ENCODE results near the gene PLA2G10. TPM values are rescaled to one million over a fixed set of nuclear protein-coding genes. Genes with fewer than 3 reads are reported as not detected.
A peak's percentile ranks its signal among the peaks of the same experiment; 100 is the strongest.

Gene PLA2G10
- total and polyA plus RNA-seq, 2 of the 13 experiments (the other 11 are each of a cell fraction or from before 2014, with no cell fraction given), result not detected

- TF ChIP-seq ZNF18 (CRISPR knock-in tag; IDR thresholded peaks at IDR 0.05; ENCODE audit: insufficient replicate concordance) (peak; percentile 88), HDAC6 (IDR thresholded peaks at IDR 0.05; ENCODE audit: low read depth, low read length) (no peak; the same call in 1 of the 2 replicates), CENPX (CRISPR knock-in tag; IDR thresholded peaks at IDR 0.05) (no peak), KMT2A (CRISPR knock-in tag; IDR thresholded peaks at IDR 0.05) (peak; percentile 88), KDM5B (CRISPR knock-in tag; IDR thresholded peaks at IDR 0.05; ENCODE audit: borderline replicate concordance) (peak; percentile 89), FOSL1 (CRISPR knock-in tag; IDR thresholded peaks at IDR 0.05; ENCODE audit: borderline replicate concordance) (peak; percentile 8; the same call in 1 of the 2 replicates), FOXK1 (CRISPR knock-in tag; IDR thresholded peaks at IDR 0.05; ENCODE audit: borderline replicate concordance, low read depth) (peak; percentile 95), ZNF547 (CRISPR knock-in tag; IDR thresholded peaks at IDR 0.05) (no peak; the same call in 1 of the 2 replicates), ZFP36L1 (CRISPR knock-in tag; IDR thresholded peaks at IDR 0.05) (peak; percentile 86; the same call in 1 of the 2 replicates), ZBTB49 (CRISPR knock-in tag; IDR thresholded peaks at IDR 0.05; ENCODE audit: borderline replicate concordance) (0 out of 2 replicates have a peak, but pooled peaks have one; percentile 9), ZNF577 (CRISPR knock-in tag; IDR thresholded peaks at IDR 0.05; ENCODE audit: borderline replicate concordance, low read depth) (no peak), HMG20B (CRISPR knock-in tag; conservative IDR thresholded peaks at IDR 0.05) (peak; percentile 74), ZNF570 (CRISPR knock-in tag; IDR thresholded peaks at IDR 0.05; ENCODE audit: borderline replicate concordance) (no peak), NFRKB (IDR thresholded peaks at IDR 0.05) (no peak), SRF (IDR thresholded peaks at IDR 0.05; ENCODE audit: low read depth, low read length) (no peak), ZNF784 (CRISPR knock-in tag; IDR thresholded peaks at IDR 0.05; ENCODE audit: borderline replicate concordance) (peak; percentile 67; the same call in 1 of the 2 replicates), ZNF235 (CRISPR knock-in tag; IDR thresholded peaks at IDR 0.05; ENCODE audit: borderline replicate concordance) (no peak), HOXD1 (CRISPR knock-in tag; IDR thresholded peaks at IDR 0.05) (peak; percentile 66), NR2F1 (CRISPR knock-in tag; IDR thresholded peaks at IDR 0.05) (peak in 1 of 2 experiments; percentile 76), SIX1 (CRISPR knock-in tag; IDR thresholded peaks at IDR 0.05; ENCODE audit: borderline replicate concordance) (peak; percentile 52; the same call in 1 of the 2 replicates)
- TF ChIP-seq, protein P1, sequence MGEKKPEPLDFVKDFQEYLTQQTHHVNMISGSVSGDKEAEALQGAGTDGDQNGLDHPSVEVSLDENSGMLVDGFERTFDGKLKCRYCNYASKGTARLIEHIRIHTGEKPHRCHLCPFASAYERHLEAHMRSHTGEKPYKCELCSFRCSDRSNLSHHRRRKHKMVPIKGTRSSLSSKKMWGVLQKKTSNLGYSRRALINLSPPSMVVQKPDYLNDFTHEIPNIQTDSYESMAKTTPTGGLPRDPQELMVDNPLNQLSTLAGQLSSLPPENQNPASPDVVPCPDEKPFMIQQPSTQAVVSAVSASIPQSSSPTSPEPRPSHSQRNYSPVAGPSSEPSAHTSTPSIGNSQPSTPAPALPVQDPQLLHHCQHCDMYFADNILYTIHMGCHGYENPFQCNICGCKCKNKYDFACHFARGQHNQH (CRISPR knock-in tag; IDR thresholded peaks at IDR 0.05), result peak; percentile 97
- TF ChIP-seq, protein P2, sequence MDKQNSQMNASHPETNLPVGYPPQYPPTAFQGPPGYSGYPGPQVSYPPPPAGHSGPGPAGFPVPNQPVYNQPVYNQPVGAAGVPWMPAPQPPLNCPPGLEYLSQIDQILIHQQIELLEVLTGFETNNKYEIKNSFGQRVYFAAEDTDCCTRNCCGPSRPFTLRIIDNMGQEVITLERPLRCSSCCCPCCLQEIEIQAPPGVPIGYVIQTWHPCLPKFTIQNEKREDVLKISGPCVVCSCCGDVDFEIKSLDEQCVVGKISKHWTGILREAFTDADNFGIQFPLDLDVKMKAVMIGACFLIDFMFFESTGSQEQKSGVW (CRISPR knock-in tag; IDR thresholded peaks at IDR 0.05; ENCODE audit: borderline replicate concordance), result no peak
Observed at GRCh38 chr16:14632693-14633569, 61.2 kb downstream of the PLA2G10 start, which contains the start of gene BFAR (continued).

Measured in HepG2 (cell line).